Gastrocnemius medialis (tissue), 4 donors: ENCODE results near the gene DPYSL4.

Experiments
- CTCF ChIP-seq, 5 experiments: fragments of 450-650 bp in 3 of 5; fragments of 200-600 bp in 2 of 5; sonication (generic) in 2 of 5; IDR thresholded peaks in 4 of 5; conservative IDR thresholded peaks in 1 of 5; 1 replicate in 4 of 5; 2 replicates in 1 of 5; pipeline ENCODE4 v1.5.1; 2016 to 2019; ENCODE audit warnings: antibody characterized with exemption in 5 of 5, mild to moderate bottlenecking in 3 of 5, moderate library complexity in 3 of 5
- POLR2A ChIP-seq, 2 donors: fragments of 450-650 bp; IDR thresholded peaks; one replicate each; pipeline ENCODE4 v1.6.1; 2017; ENCODE audit warnings: antibody characterized with exemption in 2 of 2, mild to moderate bottlenecking in 2 of 2, moderate library complexity in 2 of 2

- TF ChIP-seq CTCF (IDR thresholded peaks at IDR 0.05 in 4 of 5, conservative IDR thresholded peaks at IDR 0.05 in 1 of 5), result no peak
- TF ChIP-seq POLR2A (IDR thresholded peaks at IDR 0.05), result no peak
Measured at GRCh38 chr10:132211246-132211645, 24.5 kb downstream of the DPYSL4 start.
